ENCODE data around the gene NCR2. TPM values are rescaled to one million over a fixed set of nuclear protein-coding genes. Genes with fewer than 3 reads are reported as not detected.

Gene NCR2
- total and polyA plus RNA-seq, 9 of the 15 experiments (the other 6 are each of a cell fraction or from before 2014, with no cell fraction given): not detected

- TF ChIP-seq ZFX (CRISPR knock-in tag; IDR thresholded peaks at IDR 0.05) (no peak), TCFL5 (CRISPR knock-in tag; conservative IDR thresholded peaks at IDR 0.05) (no peak), KLF16 (IDR thresholded peaks at IDR 0.05) (no peak), ETS2 (tag; IDR thresholded peaks at IDR 0.05; ENCODE audit: borderline replicate concordance, poor library complexity, severe bottlenecking) (no peak)
Measured at GRCh38 chr6:41331401-41332150, 3.8 kb upstream of the NCR2 start (continued).

- FAIRE-seq: no peak
- no peaks in the 10 kb centered on the region for H3K79me2 ChIP-seq (ENCODE audit: control insufficient read depth, insufficient read depth, low read length)
- peaks cover 25 to 62% of the 10 kb centered on the region in 2 experiments; a peak in 4 of 5 replicates for H3K27me3 ChIP-seq (ENCODE audit: control insufficient read depth in 2 of 2, insufficient read depth in 2 of 2, low read length in 2 of 2)
- 5% methylated on average over 8 of the region's 8 CpGs for WGBS (ENCODE audit: insufficient coverage, low coverage, missing lambda C conversion rate)
- H4K20me1 ChIP-seq (replicated peaks; ENCODE audit: control insufficient read depth, insufficient read depth, low read length): peaks cover 4% of the 10 kb centered on the region; the same call in 1 of the 2 replicates
- no peak for DNase-seq (ENCODE audit: extremely low read depth in 1 of 4, low spot score in 3 of 4)
- TF ChIP-seq ZNF431 (CRISPR knock-in tag; IDR thresholded peaks at IDR 0.05) (no peak), SIRT6 (IDR thresholded peaks at IDR 0.05; ENCODE audit: low read depth, low read length) (no peak), ZNF354B (CRISPR knock-in tag; IDR thresholded peaks at IDR 0.05) (no peak), KHSRP (IDR thresholded peaks at IDR 0.05) (no peak), ZBTB26 (CRISPR knock-in tag; IDR thresholded peaks at IDR 0.05) (no peak), NFYB (IDR thresholded peaks at IDR 0.05; ENCODE audit: extremely low read depth, insufficient read length) (no peak), NR3C1 (CRISPR knock-in tag; IDR thresholded peaks at IDR 0.05) (no peak), KLF16 (IDR thresholded peaks at IDR 0.05) (no peak), ZNF830 (CRISPR knock-in tag; IDR thresholded peaks at IDR 0.05) (no peak), ZNF280A (IDR thresholded peaks at IDR 0.05; ENCODE audit: low read depth, partially characterized antibody) (no peak), ZNF263 (CRISPR knock-in tag; IDR thresholded peaks at IDR 0.05; ENCODE audit: borderline replicate concordance) (peak; percentile 86), MXD1 (CRISPR knock-in tag; IDR thresholded peaks at IDR 0.05; ENCODE audit: borderline replicate concordance, poor library complexity, severe bottlenecking) (no peak), CSDE1 (IDR thresholded peaks at IDR 0.05) (no peak), NFIC (IDR thresholded peaks at IDR 0.05) (peak; percentile 69)
- no peaks in the 10 kb centered on the region for H3K9me3 ChIP-seq (replicated peaks; ENCODE audit: control insufficient read depth, insufficient read depth, low read depth, low read length)
- in situ Hi-C loops (cut with MboI): no loop called here
- no peaks in the 10 kb centered on the region for H3K9me1 ChIP-seq (ENCODE audit: control insufficient read depth, insufficient read depth, low read length)
- H3K4me3 ChIP-seq: no peak overlapping the region
- no peaks in the 10 kb centered on the region for H3K36me3 ChIP-seq (ENCODE audit: control insufficient read depth, insufficient read depth, low read length)
- no peak overlapping the region for H3K9ac ChIP-seq (ENCODE audit: insufficient read depth in 1 of 2, low read depth in 2 of 2, low read length in 2 of 2)
- POLR2A ChIA-PET: interaction anchor here (0.9 to 3.4 kb wide), 3 partner anchors 12 to 19 kb away, joined by 3 to 16 read pairs (median 3); no protein-coding TSS in a partner anchor
- no TSS peak for BruUV-seq (replicated peaks)
- peaks cover 0 to 3% of the 10 kb centered on the region in 2 experiments; a peak in 2 of 5 replicates for H3K4me1 ChIP-seq (replicated peaks in 1 of 2; ENCODE audit: control insufficient read depth in 2 of 2, insufficient read depth in 2 of 2, low read length in 2 of 2)
- H2AFZ ChIP-seq (ENCODE audit: low read depth, low read length): no peak overlapping the region
- H3K4me2 ChIP-seq (ENCODE audit: insufficient read depth, low read length): no peak overlapping the region
- intact Hi-C loops (cut with micrococcal nuclease): no loop called here
- CTCF ChIA-PET (ENCODE audit: low intra/inter-chr PET ratio): no interaction called here
- no peak overlapping the region for H3K27ac ChIP-seq (ENCODE audit: extremely low read depth, low read depth, low read length)
- no peak for ATAC-seq
Measured at GRCh38 chr6:41332241-41332640, 3.2 kb upstream of the NCR2 start.
